ENCODE results near the gene ALDH1A1. TPM values are rescaled to one million over a fixed set of nuclear protein-coding genes. Genes with fewer than 3 reads are reported as not detected.

Gene ALDH1A1
- total and polyA plus RNA-seq, 2 donors (not counting 3 experiments of a cell fraction or from before 2014, with no cell fraction given): 91.1 to 287 TPM

DNA sequence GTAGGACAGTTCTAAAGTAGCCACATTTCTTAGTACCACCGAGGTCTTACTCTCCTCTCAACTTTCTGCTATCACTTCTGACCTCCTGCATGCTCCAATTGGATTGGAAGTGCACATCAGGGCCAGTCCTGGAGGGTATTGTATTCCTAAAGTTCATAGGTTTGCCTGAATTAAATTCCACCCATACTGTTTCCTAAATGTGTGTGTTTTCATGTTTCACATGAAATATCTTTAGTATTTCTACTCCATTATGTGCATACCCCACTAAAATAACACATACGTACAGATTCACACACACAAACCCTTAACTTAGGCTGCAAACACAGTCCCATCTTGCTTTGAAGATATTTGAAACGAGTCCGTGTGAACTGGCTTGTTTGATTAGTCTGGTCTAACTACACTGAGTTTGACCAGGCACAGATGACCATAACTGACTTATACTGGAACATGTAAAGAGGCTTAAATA is 24.8 kb downstream of the ALDH1A1 start:
- Histone ChIP-seq H3K4me1 (ENCODE audit: control insufficient read depth, extremely low read depth, insufficient read depth, low read length) (peaks cover 16% of the 10 kb centered on the region), H3K79me2 (ENCODE audit: control insufficient read depth, insufficient read depth, low read length) (no peaks in the 10 kb centered on the region), H3K9me3 (replicated peaks; ENCODE audit: control insufficient read depth, insufficient read depth, low read length) (no peaks in the 10 kb centered on the region), H4K20me1 (replicated peaks; ENCODE audit: control insufficient read depth, extremely low read depth, insufficient read depth, low read length) (no peaks in the 10 kb centered on the region), H3K36me3 (ENCODE audit: control insufficient read depth in 2 of 2, extremely low read depth in 1 of 2, insufficient read depth in 2 of 2, low read length in 2 of 2) (peaks cover 0 to 2% of the 10 kb centered on the region in 2 experiments), H3K27ac (ENCODE audit: insufficient read depth, low read depth, low read length) (no peak overlapping the region), H3K9ac (replicated peaks; ENCODE audit: extremely low read depth, insufficient read depth, low read length) (no peak overlapping the region), H3K27me3 (ENCODE audit: control insufficient read depth in 2 of 2, insufficient read depth in 2 of 2, low read length in 2 of 2) (no peaks in the 10 kb centered on the region), H3K9me1 (replicated peaks; ENCODE audit: control insufficient read depth, extremely low read depth, insufficient read depth, low read length) (no peaks in the 10 kb centered on the region), H3K4me3 (replicated peaks in 1 of 3; ENCODE audit: insufficient read depth in 1 of 3, low read depth in 1 of 3, low read length in 3 of 3) (no peak overlapping the region), H2AFZ (ENCODE audit: low read depth, low read length) (no peak overlapping the region), H3K4me2 (ENCODE audit: insufficient read depth, low read length) (no peak overlapping the region)
- FAIRE-seq (no peak), DNase-seq (ENCODE audit: low read depth, low spot score) (no peak)
- no TSS peak for BruUV-seq (replicated peaks)
- dilution Hi-C loops (cut with MboI; ENCODE audit: extremely low pct_ligation_motif_present, low sequenced_read_pairs) (no loop called here), intact Hi-C loops (cut with micrococcal nuclease) (no loop called here)
- POLR2A ChIA-PET: no interaction called here
- CTCF ChIA-PET: no interaction called here
- TF ChIP-seq JUN (IDR thresholded peaks at IDR 0.05; ENCODE audit: borderline replicate concordance, insufficient read depth, insufficient read length, low read depth): no peak
- no peak for TF ChIP-seq FOS (IDR thresholded peaks at IDR 0.05; ENCODE audit: borderline replicate concordance, insufficient read depth, low read length)
- no peak for TF ChIP-seq POLR2A (IDR thresholded peaks at IDR 0.05; ENCODE audit: low read depth, low read length)
- TF ChIP-seq, protein P1, sequence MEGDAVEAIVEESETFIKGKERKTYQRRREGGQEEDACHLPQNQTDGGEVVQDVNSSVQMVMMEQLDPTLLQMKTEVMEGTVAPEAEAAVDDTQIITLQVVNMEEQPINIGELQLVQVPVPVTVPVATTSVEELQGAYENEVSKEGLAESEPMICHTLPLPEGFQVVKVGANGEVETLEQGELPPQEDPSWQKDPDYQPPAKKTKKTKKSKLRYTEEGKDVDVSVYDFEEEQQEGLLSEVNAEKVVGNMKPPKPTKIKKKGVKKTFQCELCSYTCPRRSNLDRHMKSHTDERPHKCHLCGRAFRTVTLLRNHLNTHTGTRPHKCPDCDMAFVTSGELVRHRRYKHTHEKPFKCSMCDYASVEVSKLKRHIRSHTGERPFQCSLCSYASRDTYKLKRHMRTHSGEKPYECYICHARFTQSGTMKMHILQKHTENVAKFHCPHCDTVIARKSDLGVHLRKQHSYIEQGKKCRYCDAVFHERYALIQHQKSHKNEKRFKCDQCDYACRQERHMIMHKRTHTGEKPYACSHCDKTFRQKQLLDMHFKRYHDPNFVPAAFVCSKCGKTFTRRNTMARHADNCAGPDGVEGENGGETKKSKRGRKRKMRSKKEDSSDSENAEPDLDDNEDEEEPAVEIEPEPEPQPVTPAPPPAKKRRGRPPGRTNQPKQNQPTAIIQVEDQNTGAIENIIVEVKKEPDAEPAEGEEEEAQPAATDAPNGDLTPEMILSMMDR (IDR thresholded peaks at IDR 0.05; ENCODE audit: extremely low read depth in 1 of 2, insufficient read depth in 1 of 2, low read depth in 1 of 2, low read length in 2 of 2): no peak
- TF ChIP-seq GATA2 (IDR thresholded peaks at IDR 0.05; ENCODE audit: insufficient read depth, insufficient read length, low read depth, low read length): no peak
- TF ChIP-seq, protein P2, sequence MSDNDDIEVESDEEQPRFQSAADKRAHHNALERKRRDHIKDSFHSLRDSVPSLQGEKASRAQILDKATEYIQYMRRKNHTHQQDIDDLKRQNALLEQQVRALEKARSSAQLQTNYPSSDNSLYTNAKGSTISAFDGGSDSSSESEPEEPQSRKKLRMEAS (IDR thresholded peaks at IDR 0.05; ENCODE audit: insufficient read depth, insufficient read length): no peak
- no peak for TF ChIP-seq POLR2AphosphoS5 (IDR thresholded peaks at IDR 0.05; ENCODE audit: insufficient read depth, low read depth, low read length)
- no peak for TF ChIP-seq EZH2 (IDR thresholded peaks at IDR 0.05; ENCODE audit: borderline replicate concordance, low read depth, low read length, severe bottlenecking)
- TF ChIP-seq MYC (IDR thresholded peaks at IDR 0.05; ENCODE audit: low read depth, low read length): no peak
